Spleen (tissue), 11 donors: ENCODE data around the gene DRC1. TPM values are rescaled to one million over a fixed set of nuclear protein-coding genes. Genes with fewer than 3 reads are reported as not detected.
A peak's percentile ranks its signal among the peaks of the same experiment; 100 is the strongest.

Experiments
- DNase-seq: peaks from one replicate; pipeline ENCODE4 v3.0.0-alpha.2; 2020
- H3K27ac ChIP-seq, 8 donors: fragments of 200-600 bp; sonication (generic) in 7 of 8; 1 replicate in 4 of 8; 2 replicates in 4 of 8; pipeline versions ENCODE4 v1.5.0 to v1.8.0; 2016 to 2021; ENCODE audit warnings: inconsistent platforms in 4 of 8, mild to moderate bottlenecking in 4 of 8, moderate library complexity in 1 of 8
- H3K27me3 ChIP-seq, 7 donors: fragments of 200-600 bp; sonication (generic) in 6 of 7; replicated peaks in 1 of 7; 1 replicate in 4 of 7; 2 replicates in 3 of 7; pipeline versions ENCODE4 v1.5.0 to v1.8.0; 2016 to 2021; ENCODE audit warnings: inconsistent platforms in 3 of 7, mild to moderate bottlenecking in 1 of 7
- H3K36me3 ChIP-seq, 6 donors: fragments of 200-600 bp; sonication (generic) in 5 of 6; 1 replicate in 4 of 6; 2 replicates in 2 of 6; pipeline versions ENCODE4 v1.5.0 to v1.8.0; 2016 to 2021; ENCODE audit warnings: inconsistent platforms in 2 of 6
- H3K4me1 ChIP-seq, 6 donors: fragments of 200-600 bp; sonication (generic) in 5 of 6; 1 replicate in 3 of 6; 2 replicates in 3 of 6; pipeline versions ENCODE4 v1.5.0 to v1.8.0; 2016 to 2021; ENCODE audit warnings: inconsistent platforms in 3 of 6
- H3K4me3 ChIP-seq, 8 donors: fragments of 200-600 bp; sonication (generic) in 7 of 8; 1 replicate in 4 of 8; 2 replicates in 4 of 8; pipeline versions ENCODE4 v1.5.0 to v1.8.0; 2016 to 2021; ENCODE audit warnings: inconsistent platforms in 4 of 8, mild to moderate bottlenecking in 4 of 8, moderate library complexity in 2 of 8
- H3K9me3 ChIP-seq, 8 donors: fragments of 200-600 bp; sonication (generic) in 7 of 8; 1 replicate in 4 of 8; 2 replicates in 4 of 8; pipeline versions ENCODE4 v1.5.0 to v1.8.0; 2016 to 2021; ENCODE audit warnings: inconsistent platforms in 4 of 8
- POLR2A ChIP-seq, 3 donors: fragments of 450-650 bp; IDR thresholded peaks; one replicate each; pipeline ENCODE4 v1.5.1; 2017; ENCODE audit warnings: antibody characterized with exemption in 3 of 3, mild to moderate bottlenecking in 1 of 3
- POLR2AphosphoS5 ChIP-seq, 3 donors: sonication (generic); formaldehyde crosslinking; IDR thresholded peaks; one replicate each; pipeline ENCODE4 v1.5.1; 2017; ENCODE audit warnings: antibody characterized with exemption in 3 of 3
- WGBS, 5 donors: extraction: QIAGEN DNeasy Blood & Tissue Kit in 3 of 5; methylation state at CpG; one replicate each; pipeline versions ENCODE4 v1.1.5 to v1.1.7; 2013 to 2018; 5-methylcytosine and 5-hydroxymethylcytosine counted together
- intact Hi-C: fragments of 100-400 bp; cut with DNase I; formaldehyde crosslinking; loops from one replicate; pipeline ENCODE4 v1.15.0; 2023; ENCODE audit warnings: low total_unique reads
- polyA plus RNA-seq, 3 donors: library from polyadenylated mRNA; stranded (reverse); fragments of 200-250 nt; gene quantifications; one replicate each; pipeline ENCODE4 v1.2.1, GENCODE V29; 2013
- total RNA-seq, 7 donors: library from RNA; depleted of rRNA in 3 of 7; stranded (reverse); fragments of >200 nt in 3 of 7; fragmentation: NEBNext Ultra II Directional in 4 of 7; extraction: Animal tissue kit (Norgen Biotek cat#: 25700) in 4 of 7; gene quantifications; one replicate each; pipeline versions ENCODE4 v1.1.0 to v1.2.1, GENCODE V29; 2016 to 2021
- TF ChIP-seq, protein P1 (sequence below), 11 experiments: fragments of 200-600 bp in 7 of 11; fragments of 450-650 bp in 4 of 11; sonication (generic) in 4 of 11; IDR thresholded peaks in 8 of 11; conservative IDR thresholded peaks in 3 of 11; 1 replicate in 7 of 11; 2 replicates in 4 of 11; pipeline versions ENCODE4 v1.4.0 to v1.8.0; 2016 to 2021; ENCODE audit warnings: antibody characterized with exemption in 11 of 11, inconsistent platforms in 4 of 11, mild to moderate bottlenecking in 1 of 11
- donor health status: healthy with polysubstance abuse.
- donor health status: DM: no; HTN: no; CAD: no; lungs with moderate emphysema.
- donor health status: DM: no; HTN: no; CAD: no.
- donor health status: Bipolar disorder and iron deficiency.
- donor health status: healthy.
- donor health status: DM: no; HTN: no; CAD: no.
- donor health status: DM: yes; HTN: yes; CAD: no.

DRC1 gene
- total and polyA plus RNA-seq, 10 donors: 0.04 to 0.25 (median 0.23) TPM; not detected in 7

DNA sequence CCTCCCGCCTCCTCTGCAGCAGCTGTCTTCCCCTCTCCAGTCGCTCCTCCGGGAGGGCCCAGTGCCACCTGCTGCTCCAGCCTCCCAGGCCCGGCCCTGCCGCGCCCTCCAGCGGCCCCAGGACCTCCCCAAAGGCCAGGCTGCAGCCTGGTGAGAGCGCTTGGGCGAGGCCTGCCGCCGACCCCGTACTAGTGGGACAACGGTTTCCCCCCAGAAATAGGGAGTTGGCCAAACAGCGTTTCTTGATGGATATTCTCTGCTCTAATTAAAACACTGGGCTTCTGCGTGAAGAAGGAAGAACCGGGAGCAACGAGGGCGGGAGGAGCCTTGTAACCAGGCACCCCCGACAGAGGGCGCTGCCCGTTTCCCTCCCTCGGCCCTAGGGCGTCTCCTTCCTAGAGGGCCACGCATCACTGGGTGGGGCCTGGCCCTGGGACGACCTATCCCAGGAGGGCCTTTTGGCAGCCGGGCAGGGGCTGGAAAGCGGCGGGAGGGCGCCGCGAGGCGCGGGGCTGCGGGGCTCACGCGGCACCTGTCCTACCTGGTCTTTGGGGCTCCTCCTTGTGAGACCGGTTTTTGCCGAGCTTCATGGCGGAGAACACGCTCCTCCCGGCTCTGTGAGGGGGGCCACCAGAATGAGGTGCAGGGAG, 101.6 kb downstream of the DRC1 start:
- Histone ChIP-seq H3K27ac (peak overlapping the region in 1 of 8 donors; percentile 30), H3K27me3 (peaks cover 0 to 48% (median 20%) of the 10 kb centered on the region in 7 donors), H3K36me3 (no peaks in the 10 kb centered on the region), H3K4me3 (peak overlapping the region; percentile 28 to 72 (median 40)), H3K4me1 (peaks cover 4 to 13% (median 12%) of the 10 kb centered on the region in 6 donors), H3K9me3 (no peaks in the 10 kb centered on the region)
- DNase-seq: peak; percentile 90
- TF ChIP-seq, protein P1, sequence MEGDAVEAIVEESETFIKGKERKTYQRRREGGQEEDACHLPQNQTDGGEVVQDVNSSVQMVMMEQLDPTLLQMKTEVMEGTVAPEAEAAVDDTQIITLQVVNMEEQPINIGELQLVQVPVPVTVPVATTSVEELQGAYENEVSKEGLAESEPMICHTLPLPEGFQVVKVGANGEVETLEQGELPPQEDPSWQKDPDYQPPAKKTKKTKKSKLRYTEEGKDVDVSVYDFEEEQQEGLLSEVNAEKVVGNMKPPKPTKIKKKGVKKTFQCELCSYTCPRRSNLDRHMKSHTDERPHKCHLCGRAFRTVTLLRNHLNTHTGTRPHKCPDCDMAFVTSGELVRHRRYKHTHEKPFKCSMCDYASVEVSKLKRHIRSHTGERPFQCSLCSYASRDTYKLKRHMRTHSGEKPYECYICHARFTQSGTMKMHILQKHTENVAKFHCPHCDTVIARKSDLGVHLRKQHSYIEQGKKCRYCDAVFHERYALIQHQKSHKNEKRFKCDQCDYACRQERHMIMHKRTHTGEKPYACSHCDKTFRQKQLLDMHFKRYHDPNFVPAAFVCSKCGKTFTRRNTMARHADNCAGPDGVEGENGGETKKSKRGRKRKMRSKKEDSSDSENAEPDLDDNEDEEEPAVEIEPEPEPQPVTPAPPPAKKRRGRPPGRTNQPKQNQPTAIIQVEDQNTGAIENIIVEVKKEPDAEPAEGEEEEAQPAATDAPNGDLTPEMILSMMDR (IDR thresholded peaks at IDR 0.05 in 8 of 11, conservative IDR thresholded peaks at IDR 0.05 in 3 of 11): peak; percentile 29 to 91 (median 71)
- TF ChIP-seq POLR2A (IDR thresholded peaks at IDR 0.05): no peak
- TF ChIP-seq POLR2AphosphoS5 (IDR thresholded peaks at IDR 0.05): peak; percentile 31 to 54 (median 53)
- intact Hi-C loops: no loop called here
- 2 to 6% (median 3%) methylated on average over 31 to 41 of the region's 41 CpGs for WGBS, 5 donors

DNA sequence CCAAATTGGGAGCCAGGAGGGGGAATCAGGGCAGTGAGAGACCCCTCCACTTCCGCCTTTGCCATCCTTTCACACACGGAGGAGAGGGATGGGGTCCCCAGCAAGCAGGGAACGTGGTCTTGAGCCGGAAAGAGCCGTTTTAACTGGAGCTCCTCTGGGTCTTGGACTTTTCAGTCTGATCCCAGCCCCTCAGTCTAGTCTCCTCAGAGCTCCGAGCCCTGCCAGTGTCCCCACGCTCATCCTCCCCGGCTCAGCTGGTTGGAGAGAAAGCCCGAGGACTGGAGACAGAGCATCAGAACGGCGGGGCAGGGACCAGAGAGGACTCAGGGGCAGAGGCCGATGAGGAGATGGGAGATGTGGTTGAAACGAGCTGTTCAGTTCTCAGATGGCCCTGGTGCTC, 102.3 kb downstream of the DRC1 start:
- Histone ChIP-seq H3K4me3 (peak overlapping the region in 5 of 8 donors; percentile 31 to 72 (median 45)), H3K9me3 (no peaks in the 10 kb centered on the region), H3K36me3 (no peaks in the 10 kb centered on the region), H3K27me3 (peaks cover 0 to 41% (median 14%) of the 10 kb centered on the region in 7 donors), H3K27ac (no peak overlapping the region), H3K4me1 (peaks cover 4 to 13% (median 12%) of the 10 kb centered on the region in 6 donors)
- peak; percentile 59 for DNase-seq
- intact Hi-C loops: no loop called here
- TF ChIP-seq, protein P1 (IDR thresholded peaks at IDR 0.05 in 8 of 11, conservative IDR thresholded peaks at IDR 0.05 in 3 of 11): no peak
- TF ChIP-seq POLR2AphosphoS5 (IDR thresholded peaks at IDR 0.05) (no peak), POLR2A (IDR thresholded peaks at IDR 0.05) (no peak)
- WGBS, 5 donors: 48 to 66% (median 64%) methylated on average over 13 of the region's 13 CpGs

DNA sequence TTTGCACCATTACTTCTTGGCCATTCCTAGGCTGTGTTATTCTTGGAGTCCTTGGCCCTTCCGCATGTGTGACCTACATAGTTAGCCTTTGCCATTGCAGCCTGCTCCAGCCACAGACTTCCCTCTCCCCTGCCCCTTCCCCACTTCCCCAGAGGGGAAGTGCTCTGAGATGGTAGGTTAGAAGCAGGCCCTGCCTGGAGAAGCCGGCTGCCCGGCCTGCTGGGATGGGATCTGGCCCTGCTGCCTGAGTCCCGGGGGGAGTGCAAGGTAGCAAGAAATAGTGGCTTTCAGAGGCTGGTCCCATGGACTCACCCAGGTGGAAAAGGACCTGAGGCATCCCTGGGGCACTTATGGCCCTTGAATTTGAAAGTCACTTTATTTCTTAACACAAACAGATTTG, 104.6 kb downstream of the DRC1 start:
- Histone ChIP-seq H3K9me3 (no peaks in the 10 kb centered on the region), H3K4me3 (no peak overlapping the region), H3K27ac (no peak overlapping the region), H3K27me3 (peaks cover 0 to 37% (median 13%) of the 10 kb centered on the region in 7 donors), H3K36me3 (no peaks in the 10 kb centered on the region), H3K4me1 (peaks cover 4 to 13% (median 12%) of the 10 kb centered on the region in 6 donors)
- intact Hi-C loops: no loop called here
- peak; percentile 38 for DNase-seq
- TF ChIP-seq POLR2A (IDR thresholded peaks at IDR 0.05) (no peak), POLR2AphosphoS5 (IDR thresholded peaks at IDR 0.05) (no peak)
- TF ChIP-seq, protein P1 (IDR thresholded peaks at IDR 0.05 in 8 of 11, conservative IDR thresholded peaks at IDR 0.05 in 3 of 11): no peak
- 58 to 80% (median 78%) methylated on average over 4 of the region's 4 CpGs for WGBS, 5 donors

Other genes starting within 250 kb of the DRC1 start
- 1 to 10 TPM in 5 of 7 donors, under 1 TPM in 2; 0.69 to 2.9 (median 2.0) TPM for gene GAREM2, start 228.8 kb upstream of the DRC1 start, total RNA-seq
- 1 to 10 TPM in 2 of 3 donors, under 1 TPM in 1; 0.62 to 6.3 (median 1.1) TPM for gene GAREM2, start 228.8 kb upstream of the DRC1 start, polyA plus RNA-seq
- gene HADHA, start 157.3 kb upstream of the DRC1 start, total RNA-seq: 100 to 1,000 TPM; 114 to 134 (median 115) TPM
- gene HADHA, start 157.3 kb upstream of the DRC1 start, polyA plus RNA-seq: 10 to 100 TPM; 49.6 to 58.3 (median 58.3) TPM
- 100 to 1,000 TPM; 106 to 165 (median 130) TPM for gene HADHB, start 157.0 kb upstream of the DRC1 start, total RNA-seq
- 10 to 100 TPM; 54.0 to 75.1 (median 55.7) TPM for gene HADHB, start 157.0 kb upstream of the DRC1 start, polyA plus RNA-seq
- 10 to 100 TPM in 6 of 7 donors, 1 to 10 TPM in 1; 9.4 to 23.6 (median 18.1) TPM for gene SELENOI, start 55.8 kb upstream of the DRC1 start, total RNA-seq
- 1 to 10 TPM; 2.0 to 3.3 (median 2.7) TPM for gene SELENOI, start 55.8 kb upstream of the DRC1 start, polyA plus RNA-seq
- gene ADGRF3, start 55.1 kb upstream of the DRC1 start, total RNA-seq: 1 to 10 TPM in 1 of 7 donors, under 1 TPM in 6; 0.51 to 1.1 (median 0.67) TPM
- 1 to 10 TPM in 1 of 3 donors, under 1 TPM in 2; 0.15 to 6.2 (median 0.26) TPM for gene ADGRF3, start 55.1 kb upstream of the DRC1 start, polyA plus RNA-seq
- 1 to 10 TPM in 1 of 7 donors, under 1 TPM in 6; 0.19 to 1.6 (median 0.34) TPM for gene OTOF, start 76.2 kb downstream of the DRC1 start, total RNA-seq
- under 1 TPM; 0.06 to 0.17 (median 0.16) TPM for gene OTOF, start 76.2 kb downstream of the DRC1 start, polyA plus RNA-seq
- gene CIB4, start 239.4 kb downstream of the DRC1 start, total RNA-seq: not detected
- gene CIB4, start 239.4 kb downstream of the DRC1 start, polyA plus RNA-seq: not detected